ENCODE results near the gene PTPRK. TPM values are rescaled to one million over a fixed set of nuclear protein-coding genes. Genes with fewer than 3 reads are reported as not detected.

Gene PTPRK
- total and polyA plus RNA-seq, 2 of the 13 experiments (the other 11 are each of a cell fraction or from before 2014, with no cell fraction given) = 43.6 to 98.3 TPM

GRCh38 chr6:128319157-128319556 is 201.2 kb downstream of the PTPRK start:
- ChIA-PET CTCF (ENCODE audit: low intra/inter-chr PET ratio, low total read pairs) (no interaction called here), POLR2A (no interaction called here)
- Histone ChIP-seq H3K27me3 (ENCODE audit: control insufficient read depth in 1 of 2, insufficient read depth in 2 of 2, low read length in 2 of 2) (no peaks in the 10 kb centered on the region), H3K9ac (ENCODE audit: insufficient read depth, low read depth, low read length) (no peak overlapping the region), H3K79me2 (ENCODE audit: insufficient read depth, low read length) (peaks cover 25% of the 10 kb centered on the region), H2AFZ (ENCODE audit: low read length) (no peak overlapping the region), H3K9me3 (ENCODE audit: low read length) (no peaks in the 10 kb centered on the region), H4K20me1 (ENCODE audit: insufficient read depth, low read length) (peaks cover 3% of the 10 kb centered on the region; the same call in 1 of the 2 replicates), H3K36me3 (replicated peaks in 1 of 2; ENCODE audit: control insufficient read depth in 1 of 2, insufficient read depth in 2 of 2, low read length in 2 of 2) (peaks cover 9 to 10% of the 10 kb centered on the region in 2 experiments), H3K4me2 (ENCODE audit: low read depth, low read length) (no peak overlapping the region), H3K4me3 (replicated peaks in 1 of 3; ENCODE audit: insufficient read depth in 1 of 3, low read depth in 2 of 3, low read length in 3 of 3) (no peak overlapping the region), H3K4me1 (ENCODE audit: insufficient read depth, low read length) (no peaks in the 10 kb centered on the region), H3K27ac (ENCODE audit: extremely low read length, insufficient read depth, low read length) (no peak overlapping the region)
- intact Hi-C loops (cut with micrococcal nuclease; ENCODE audit: unreplicated experiment) = no loop called here
- no peak for DNase-seq (ENCODE audit: low spot score)
- no peak for ATAC-seq
- TF ChIP-seq ZXDC (CRISPR knock-in tag; IDR thresholded peaks at IDR 0.05) (no peak), TEF (CRISPR knock-in tag; IDR thresholded peaks at IDR 0.05) (no peak), ZFP36L2 (CRISPR knock-in tag; IDR thresholded peaks at IDR 0.05) (no peak), RXRB (CRISPR knock-in tag; IDR thresholded peaks at IDR 0.05; ENCODE audit: borderline replicate concordance) (no peak), MED1 (CRISPR knock-in tag; IDR thresholded peaks at IDR 0.05) (no peak), PRMT3 (CRISPR knock-in tag; IDR thresholded peaks at IDR 0.05; ENCODE audit: borderline replicate concordance, low read depth) (no peak), PAF1 (CRISPR knock-in tag; IDR thresholded peaks at IDR 0.05) (no peak), TAF1 (CRISPR knock-in tag; IDR thresholded peaks at IDR 0.05) (no peak), SNRNP70 (IDR thresholded peaks at IDR 0.05; ENCODE audit: low read depth, low read length) (no peak)
- no peak for FAIRE-seq
- BruUV-seq (replicated peaks) = no TSS peak
- in situ Hi-C loops (cut with HindIII; ENCODE audit: extremely low pct_ligation_motif_present, low pct_unique_long_range_greater_than_20kb) = no loop called here
- 98% methylated on average over 3 of the region's 3 CpGs for WGBS (ENCODE audit: low lambda C conversion rate)

Measured in HepG2 (cell line).